Renal cortex interstitium (tissue), 11 donors: Measurements from ENCODE around the gene RFPL3. TPM values are rescaled to one million over a fixed set of nuclear protein-coding genes. Genes with fewer than 3 reads are reported as not detected.

Experiments used
- DNase-seq, 11 donors: peaks; one replicate each; pipeline ENCODE4 v3.0.0-alpha.2; 2013; ENCODE audit warnings: low read depth in 9 of 11, low spot score in 4 of 11; ENCODE audit errors: extremely low read depth in 1 of 11
- polyA plus RNA-seq, 3 donors: library from polyadenylated mRNA; unstranded; fragments of 120-200 nt; gene quantifications; one replicate each; pipeline ENCODE4 v1.2.1, GENCODE V29; 2013; ENCODE audit not compliant: insufficient read length in 3 of 3

Gene RFPL3
- polyA plus RNA-seq, 3 donors: 0.18 TPM; not detected in 2

DNA sequence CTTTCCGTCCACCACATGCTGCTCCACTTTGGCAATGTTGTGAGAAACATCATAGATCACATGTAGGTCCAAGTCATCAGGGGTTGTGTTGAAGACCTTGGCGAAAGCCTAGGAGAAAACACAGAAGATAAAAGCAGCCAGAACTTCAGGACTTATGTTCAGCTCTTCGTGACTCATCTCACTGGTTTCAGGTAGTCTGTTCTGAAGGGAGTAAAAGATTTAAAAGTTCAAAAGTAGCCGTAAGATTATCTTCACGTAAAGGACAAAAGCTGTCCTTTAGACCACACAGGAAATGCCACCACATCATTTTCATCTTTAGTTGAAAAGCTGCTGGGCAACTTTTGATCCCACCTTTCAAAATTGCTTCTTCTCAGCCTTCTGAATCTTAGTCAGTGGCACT lies 37.4 kb downstream of the RFPL3 start:
- no peak for DNase-seq

DNA sequence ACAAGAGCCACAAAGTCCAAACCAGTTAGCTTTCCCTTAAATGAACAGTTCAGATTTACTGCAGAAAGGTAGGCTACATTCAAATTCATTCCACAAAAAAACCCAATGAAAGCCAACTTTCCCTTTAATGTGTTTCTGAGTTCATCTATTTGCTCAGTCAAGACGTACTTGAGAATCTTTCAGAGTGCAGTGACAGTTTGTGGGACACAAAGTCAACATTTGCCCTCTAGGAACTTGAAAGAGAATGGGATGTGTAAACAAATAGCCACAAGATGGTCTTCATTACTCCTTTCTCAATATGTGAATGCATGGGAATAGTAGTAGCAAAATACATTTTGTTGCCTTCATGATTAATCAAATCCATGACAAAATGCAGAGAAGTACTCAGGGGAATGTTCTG lies 38.6 kb downstream of the RFPL3 start:
- no peak for DNase-seq

DNA sequence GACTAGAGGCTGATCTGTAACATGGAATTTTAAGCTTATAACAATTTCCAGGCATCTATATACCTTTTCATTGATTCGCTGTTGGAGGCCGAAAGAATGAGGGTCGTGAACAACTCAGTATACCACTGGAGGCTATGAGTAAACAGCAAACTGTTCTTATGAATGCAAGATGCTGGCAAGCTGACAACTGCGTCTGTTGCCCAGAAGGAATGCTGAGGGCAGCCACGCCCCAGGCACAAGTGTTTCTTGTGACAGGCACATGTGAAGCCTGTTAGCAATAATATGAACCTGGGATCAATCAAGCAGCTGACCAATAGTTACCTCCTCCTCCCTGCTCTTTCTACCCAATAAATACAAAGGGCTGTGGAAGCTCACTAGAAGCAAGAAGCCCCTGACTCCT lies 39.1 kb downstream of the RFPL3 start:
- DNase-seq: no peak

DNA sequence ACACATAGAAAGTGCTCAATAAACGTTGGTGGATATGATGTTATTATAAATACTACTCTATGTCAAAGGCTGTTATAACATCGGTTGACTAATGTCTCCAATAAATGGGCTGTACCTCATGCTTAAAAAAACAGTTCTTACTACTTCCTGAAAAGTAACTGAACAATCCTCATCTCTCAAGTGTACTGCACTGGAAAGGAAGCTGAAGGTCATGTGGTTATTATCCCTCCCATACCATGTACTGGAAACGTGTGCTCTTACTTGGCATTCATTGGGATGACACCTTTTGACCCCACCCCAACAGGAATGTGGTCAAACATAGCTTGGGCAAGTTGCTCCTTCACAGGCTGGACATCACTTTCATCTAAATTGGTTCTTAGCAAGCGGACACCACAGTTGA lies 43.8 kb downstream of the RFPL3 start:
- no peak for DNase-seq

DNA sequence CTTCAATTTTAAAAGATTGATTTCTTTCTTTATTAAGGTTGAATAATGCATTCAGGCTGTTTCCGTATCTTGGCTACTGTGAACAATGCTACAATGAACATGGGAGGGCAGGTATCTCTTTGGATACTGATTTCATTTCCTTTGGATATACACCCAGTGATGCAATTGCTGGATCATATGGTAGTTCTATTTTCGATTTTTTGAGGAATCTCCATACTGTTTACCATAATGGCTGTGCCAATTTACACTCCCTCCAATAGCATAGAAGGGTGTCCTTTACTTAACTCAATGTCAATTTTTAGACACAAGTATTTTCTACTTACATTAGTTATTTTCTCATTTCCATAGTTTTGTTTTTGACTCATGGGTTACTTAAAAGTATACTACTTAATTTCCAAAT lies 46.4 kb downstream of the RFPL3 start:
- DNase-seq: no peak

DNA sequence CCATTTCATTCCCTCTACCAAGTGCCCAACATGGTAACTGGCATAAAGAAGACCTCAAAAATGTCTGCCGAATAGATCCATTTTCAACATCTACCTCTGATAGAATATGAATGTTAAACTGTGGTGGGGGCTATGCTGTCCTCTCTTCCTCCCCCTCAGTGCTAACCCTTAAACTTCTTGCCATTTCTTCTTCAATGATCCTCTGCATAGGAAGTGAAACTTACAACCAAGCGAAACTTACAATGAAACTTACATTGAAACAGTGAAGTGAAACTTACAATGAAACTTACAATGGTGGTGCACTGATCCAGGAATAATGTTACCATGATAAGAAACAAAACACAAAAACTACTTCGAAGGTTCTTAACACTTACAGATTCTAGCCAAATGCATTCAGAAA lies 49.6 kb downstream of the RFPL3 start:
- no peak for DNase-seq

DNA sequence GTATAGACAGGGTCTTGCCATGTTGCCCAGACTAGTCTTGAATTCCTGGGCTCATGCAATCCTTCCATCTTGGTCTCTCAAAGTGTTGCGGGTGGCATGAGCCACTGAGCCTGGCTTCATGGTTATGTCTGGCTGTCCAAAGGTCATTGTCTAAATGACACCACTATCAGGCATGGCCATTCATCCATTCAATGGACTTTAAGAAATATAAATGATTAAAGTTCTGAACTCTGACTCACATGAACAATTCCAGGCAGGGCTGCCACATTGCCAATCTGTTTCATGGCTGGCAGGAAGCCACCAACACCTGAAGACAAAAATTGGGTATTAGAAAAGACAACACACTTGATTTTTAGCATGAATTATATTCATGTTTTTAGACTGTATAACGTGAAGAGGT lies 50.3 kb downstream of the RFPL3 start:
- no peak for DNase-seq

DNA sequence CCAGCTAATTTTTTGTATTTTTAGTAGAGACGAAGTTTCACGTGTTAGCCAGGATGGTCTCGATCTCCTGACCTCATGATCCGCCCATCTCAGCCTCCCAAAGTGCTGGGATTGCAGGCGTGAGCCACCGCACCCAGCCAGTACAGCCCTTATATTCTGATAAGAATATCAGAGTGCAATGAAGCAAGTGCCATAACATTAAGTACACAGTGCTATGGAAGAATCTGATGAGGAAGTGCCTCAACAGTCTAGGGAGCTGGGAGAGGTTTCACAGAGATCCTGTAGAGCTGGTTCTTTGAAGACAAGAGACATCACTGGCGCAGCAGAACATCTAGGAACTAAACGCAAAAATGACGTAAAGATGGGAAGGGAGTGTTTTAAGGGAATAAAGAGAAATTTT lies 52.3 kb downstream of the RFPL3 start:
- no peak for DNase-seq

DNA sequence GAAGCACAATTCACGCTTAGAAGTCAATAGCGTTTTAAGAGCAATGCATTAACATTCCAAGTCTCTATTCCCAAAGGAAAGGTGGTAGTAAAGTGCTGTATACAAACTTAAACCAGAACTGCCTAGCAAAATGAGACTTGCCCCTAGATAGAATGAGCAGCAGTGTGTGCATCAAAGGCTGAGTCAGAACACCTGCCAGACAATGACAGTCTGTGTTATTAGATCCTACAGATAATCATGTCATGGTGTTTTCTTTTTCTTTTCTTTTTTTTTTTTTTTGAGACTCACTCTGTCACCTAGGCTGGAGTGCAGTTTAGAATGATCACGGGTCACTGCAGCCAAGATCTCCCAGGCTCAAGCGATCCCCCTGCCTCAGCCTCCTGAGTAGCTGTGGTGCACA lies 52.8 kb downstream of the RFPL3 start:
- DNase-seq: no peak

Other genes starting within 250 kb of the RFPL3 start
- not detected for gene C22orf42, start 198.6 kb upstream of the RFPL3 start, polyA plus RNA-seq
- gene RFPL2, start 152.8 kb upstream of the RFPL3 start, polyA plus RNA-seq: under 1 TPM; 0.20 to 0.75 (median 0.35) TPM
- 1 to 10 TPM in 2 of 3 donors, under 1 TPM in 1; 0.62 to 1.9 (median 1.6) TPM for gene SLC5A4, start 102.5 kb upstream of the RFPL3 start, polyA plus RNA-seq
- gene RTCB, start 54.4 kb downstream of the RFPL3 start, polyA plus RNA-seq: 100 to 1,000 TPM in 2 of 3 donors, 10 to 100 TPM in 1; 98.1 to 111 (median 110) TPM
- not detected for gene BPIFC, start 106.6 kb downstream of the RFPL3 start, polyA plus RNA-seq
- gene FBXO7, start 116.9 kb downstream of the RFPL3 start, polyA plus RNA-seq: 100 to 1,000 TPM; 107 to 118 (median 117) TPM